Neural crest cell (in vitro differentiated cells): Measurements from ENCODE around the gene SLC11A1. TPM values are rescaled to one million over a fixed set of nuclear protein-coding genes. Genes with fewer than 3 reads are reported as not detected.

Experiments used
- DNase-seq: peaks from one replicate; pipeline ENCODE4 v3.0.0; 2021; ENCODE audit warnings: low read depth, mixed read lengths, low spot score
- H3K27ac Mint-ChIP-seq: one replicate; pipeline ENCODE4 v1.8.0; 2021; ENCODE audit warnings: mild to moderate bottlenecking, mixed read lengths; ENCODE audit not compliant: unreplicated experiment
- H3K27me3 Mint-ChIP-seq: 2 replicates; pipeline ENCODE4 v1.8.0; 2021; ENCODE audit warnings: low read depth, mild to moderate bottlenecking, mixed read lengths
- H3K36me3 Mint-ChIP-seq: 2 replicates; pipeline ENCODE4 v1.8.0; 2021; ENCODE audit warnings: low read depth, mild to moderate bottlenecking, mixed read lengths
- H3K4me1 Mint-ChIP-seq: 2 replicates; pipeline ENCODE4 v1.8.0; 2021; ENCODE audit warnings: mixed read lengths
- H3K4me3 Mint-ChIP-seq: one replicate; pipeline ENCODE4 v1.8.0; 2021; ENCODE audit warnings: mild to moderate bottlenecking, mixed read lengths
- H3K9me3 Mint-ChIP-seq: 2 replicates; pipeline ENCODE4 v1.8.0; 2021; ENCODE audit warnings: mixed read lengths
- total RNA-seq: library from RNA; stranded (reverse); gene quantifications from 2 replicates; pipeline ENCODE4 v1.2.1, GENCODE V29; 2021
- TF ChIP-seq, protein P1 (sequence below): fragments of 200-600 bp; sonication (generic); conservative IDR thresholded peaks from 2 replicates; pipeline ENCODE4 v1.5.0; 2021; ENCODE audit warnings: antibody characterized with exemption, mild to moderate bottlenecking

The SLC11A1 gene
- total RNA-seq, 1 donor from 2014 or later: 0.09 TPM

DNA sequence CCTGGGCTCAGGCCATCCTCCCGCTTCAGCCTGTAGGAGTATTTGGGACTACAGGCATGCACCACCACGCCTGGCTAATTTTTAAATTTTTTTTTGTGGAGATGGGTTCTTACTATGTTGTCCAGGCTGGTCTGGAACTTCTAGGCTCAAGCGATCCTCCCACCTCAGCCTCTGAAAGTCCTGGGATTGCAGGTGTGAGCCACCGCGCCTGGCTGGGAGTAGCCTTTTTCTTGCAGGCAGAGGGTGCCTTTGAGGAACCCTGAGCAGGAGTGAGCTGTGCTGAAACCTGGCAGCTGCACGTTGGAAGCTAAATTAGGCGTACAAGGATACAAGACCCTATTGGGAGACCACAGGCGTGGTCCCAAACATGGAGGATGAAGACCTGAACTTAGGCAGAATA, 25.6 kb downstream of the SLC11A1 start:
- Mint-ChIP-seq H3K27me3 (no peaks in the 10 kb centered on the region), H3K9me3 (no peaks in the 10 kb centered on the region), H3K27ac (no peak overlapping the region), H3K4me1 (peaks cover 24% of the 10 kb centered on the region), H3K4me3 (no peak overlapping the region), H3K36me3 (no peaks in the 10 kb centered on the region)
- TF ChIP-seq, protein P1, sequence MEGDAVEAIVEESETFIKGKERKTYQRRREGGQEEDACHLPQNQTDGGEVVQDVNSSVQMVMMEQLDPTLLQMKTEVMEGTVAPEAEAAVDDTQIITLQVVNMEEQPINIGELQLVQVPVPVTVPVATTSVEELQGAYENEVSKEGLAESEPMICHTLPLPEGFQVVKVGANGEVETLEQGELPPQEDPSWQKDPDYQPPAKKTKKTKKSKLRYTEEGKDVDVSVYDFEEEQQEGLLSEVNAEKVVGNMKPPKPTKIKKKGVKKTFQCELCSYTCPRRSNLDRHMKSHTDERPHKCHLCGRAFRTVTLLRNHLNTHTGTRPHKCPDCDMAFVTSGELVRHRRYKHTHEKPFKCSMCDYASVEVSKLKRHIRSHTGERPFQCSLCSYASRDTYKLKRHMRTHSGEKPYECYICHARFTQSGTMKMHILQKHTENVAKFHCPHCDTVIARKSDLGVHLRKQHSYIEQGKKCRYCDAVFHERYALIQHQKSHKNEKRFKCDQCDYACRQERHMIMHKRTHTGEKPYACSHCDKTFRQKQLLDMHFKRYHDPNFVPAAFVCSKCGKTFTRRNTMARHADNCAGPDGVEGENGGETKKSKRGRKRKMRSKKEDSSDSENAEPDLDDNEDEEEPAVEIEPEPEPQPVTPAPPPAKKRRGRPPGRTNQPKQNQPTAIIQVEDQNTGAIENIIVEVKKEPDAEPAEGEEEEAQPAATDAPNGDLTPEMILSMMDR: no peak
- no peak for DNase-seq

DNA sequence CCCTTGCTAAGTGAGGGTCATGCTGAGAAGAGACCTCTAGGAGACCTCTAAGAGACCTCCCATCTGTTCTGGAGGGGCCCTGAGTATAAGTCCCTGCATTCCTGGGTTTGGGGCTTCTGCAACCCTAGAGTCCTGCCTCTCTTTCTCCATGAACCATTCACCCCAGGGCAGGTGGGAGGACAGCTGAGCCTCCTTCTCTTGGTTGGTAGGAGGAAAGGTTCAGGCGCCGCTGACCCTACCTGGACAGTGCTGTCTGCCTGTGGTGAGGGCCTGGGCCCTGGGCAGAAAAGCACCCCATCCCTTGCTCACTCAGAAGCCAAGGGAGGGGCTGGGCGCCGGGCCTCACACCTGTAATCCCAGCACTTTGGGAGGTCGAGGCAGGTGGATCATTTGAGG, 36.2 kb downstream of the SLC11A1 start:
- no peak overlapping the region for H3K27ac Mint-ChIP-seq
- H3K4me3 Mint-ChIP-seq: no peak overlapping the region
- no peak for DNase-seq
- H3K4me1 Mint-ChIP-seq: peaks cover 2% of the 10 kb centered on the region
- no peaks in the 10 kb centered on the region for H3K27me3 Mint-ChIP-seq
- no peaks in the 10 kb centered on the region for H3K9me3 Mint-ChIP-seq
- TF ChIP-seq, protein P1: no peak
- H3K36me3 Mint-ChIP-seq: no peaks in the 10 kb centered on the region

DNA sequence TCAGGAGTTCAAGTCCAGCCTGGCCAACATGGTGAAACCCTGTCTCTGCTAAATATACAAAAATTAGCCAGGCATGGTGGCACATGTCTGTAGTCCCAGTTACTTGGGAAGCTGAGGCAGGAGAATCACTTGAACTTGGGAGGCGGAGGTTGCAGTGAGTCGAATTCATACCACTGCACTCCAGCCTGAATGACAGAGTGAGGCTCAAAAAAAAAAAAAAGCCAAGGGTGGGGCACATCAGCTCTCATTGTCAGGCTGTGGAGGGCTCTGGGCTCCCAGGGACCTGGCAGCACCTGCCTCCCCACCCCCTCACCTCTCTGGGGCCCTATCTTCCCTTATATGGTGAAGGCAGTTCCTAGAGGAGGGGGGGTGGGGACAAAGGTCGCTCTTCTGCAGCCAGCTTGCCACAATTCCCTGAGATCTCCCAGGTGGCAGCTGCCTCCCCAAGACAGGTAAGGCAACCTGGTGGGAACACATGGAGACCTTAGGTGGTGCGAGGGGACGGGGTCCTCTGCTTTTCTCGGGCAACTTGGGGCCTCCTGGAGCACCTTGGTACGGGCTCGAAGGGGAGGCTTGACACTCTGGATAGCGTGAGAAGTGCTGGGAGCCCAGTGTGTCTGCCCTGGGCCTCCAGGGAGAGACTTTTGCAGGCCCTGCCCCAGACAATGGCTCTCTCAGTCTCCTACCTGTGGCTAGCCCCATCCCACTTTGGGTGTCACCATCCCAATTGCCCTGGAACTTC, 36.8 kb downstream of the SLC11A1 start, which contains the start of gene VIL1:
TSS of gene VIL1 (plus strand) at position 407 of the 742 bp plus-strand sequence. CDS start 4,656 bp downstream, outside the sequence.
- H3K9me3 Mint-ChIP-seq: no peaks in the 10 kb centered on the region
- DNase-seq: no peak
- H3K27ac Mint-ChIP-seq: no peak within 1 kb of the TSS
- no peaks in the 10 kb centered on the region for H3K27me3 Mint-ChIP-seq
- peaks cover 4% of the 10 kb centered on the region for H3K4me1 Mint-ChIP-seq
- TF ChIP-seq, protein P1: no peak
- no peaks in the 10 kb centered on the region for H3K36me3 Mint-ChIP-seq
- no peak within 1 kb of the TSS for H3K4me3 Mint-ChIP-seq

DNA sequence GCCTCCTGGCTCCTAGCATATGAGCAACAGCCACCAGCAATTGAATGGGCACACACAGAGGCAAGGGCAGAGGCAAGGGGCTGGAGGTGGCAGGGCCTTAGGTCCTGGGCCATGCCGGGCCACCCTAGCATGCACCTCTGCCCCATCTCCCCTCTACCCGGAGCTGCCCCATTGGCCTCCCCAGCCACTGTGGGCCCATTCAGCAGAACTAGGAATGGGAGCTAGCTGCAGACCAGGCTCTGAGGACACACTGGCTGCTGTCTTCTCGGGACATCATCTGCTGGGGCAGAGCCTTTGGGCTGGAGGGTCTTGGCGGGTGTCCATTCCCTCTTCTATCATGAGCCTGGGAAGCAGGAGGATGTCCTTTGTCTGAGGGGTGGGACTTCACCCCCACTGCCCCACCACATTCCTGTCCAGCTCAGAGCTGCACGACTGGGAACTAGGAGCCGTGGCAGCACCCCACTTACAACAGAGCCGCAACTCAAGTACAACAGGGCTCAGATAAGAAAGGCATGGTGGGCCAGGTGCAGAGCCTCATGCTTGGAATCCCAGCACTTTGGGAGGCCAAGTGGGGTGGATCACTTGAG, 37.6 kb downstream of the SLC11A1 start:
- Mint-ChIP-seq H3K9me3 (no peaks in the 10 kb centered on the region), H3K4me1 (peaks cover 4% of the 10 kb centered on the region), H3K27ac (no peak overlapping the region), H3K27me3 (no peaks in the 10 kb centered on the region), H3K4me3 (no peak overlapping the region), H3K36me3 (no peaks in the 10 kb centered on the region)
- TF ChIP-seq, protein P1: no peak
- DNase-seq: no peak

DNA sequence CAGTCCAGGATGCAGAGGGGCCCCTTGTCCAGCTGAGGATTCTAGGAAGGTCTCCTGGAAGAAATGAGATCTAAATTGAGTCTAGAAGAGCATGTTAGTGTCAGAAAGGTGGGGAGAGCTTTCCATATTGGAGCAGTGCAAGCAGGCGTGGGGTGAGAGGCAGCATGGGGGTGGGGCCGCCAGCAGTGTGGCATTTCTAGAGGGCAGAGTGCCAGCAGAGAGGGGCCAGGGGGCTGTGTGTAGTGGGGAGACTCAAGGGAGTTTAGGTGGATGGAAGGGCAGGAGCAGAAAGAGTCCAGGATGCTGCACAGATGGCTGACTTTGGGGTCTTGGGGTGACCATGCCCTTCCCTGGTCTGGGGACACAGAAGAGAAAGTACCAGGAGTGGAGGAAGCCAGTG, 39.0 kb downstream of the SLC11A1 start:
- Mint-ChIP-seq H3K4me1 (peaks cover 4% of the 10 kb centered on the region), H3K36me3 (no peaks in the 10 kb centered on the region)
- TF ChIP-seq, protein P1: no peak

More for the DNA sequence above, 39.0 kb downstream of the SLC11A1 start:
- H3K9me3 Mint-ChIP-seq: no peaks in the 10 kb centered on the region
- no peaks in the 10 kb centered on the region for H3K27me3 Mint-ChIP-seq
- H3K27ac Mint-ChIP-seq: no peak overlapping the region
- H3K4me3 Mint-ChIP-seq: no peak overlapping the region
- no peak for DNase-seq
